ENCODE results near the gene OSBP2. TPM values are rescaled to one million over a fixed set of nuclear protein-coding genes. Genes with fewer than 3 reads are reported as not detected.

The OSBP2 gene
- total RNA-seq, 1 experiment from 2014 or later, result 6.2 TPM

DNA sequence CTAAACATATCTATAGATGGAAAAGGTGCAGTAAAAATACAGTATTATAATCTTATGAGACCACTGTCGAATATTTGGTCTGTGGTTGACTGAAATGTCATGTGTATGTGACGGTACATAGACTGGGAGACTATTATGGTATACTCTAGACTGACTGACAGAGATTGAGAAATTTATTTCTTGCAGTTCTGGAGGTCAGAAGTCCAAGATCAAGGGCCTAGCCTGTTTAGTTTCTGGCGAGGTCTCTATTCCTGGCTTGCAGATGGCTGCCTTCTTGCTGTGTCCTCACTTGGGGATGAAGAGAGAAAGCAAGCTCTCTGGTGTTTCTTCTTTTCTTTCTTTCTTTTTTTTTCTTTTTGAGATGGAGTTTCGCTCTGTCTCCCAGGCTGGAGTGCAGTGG lies 7.3 kb upstream of the OSBP2 start:
- no peak overlapping the region for H3K4me3 ChIP-seq (ENCODE audit: low read depth, low read length)
- no TSS peak for BruUV-seq (replicated peaks)
- Mint-ChIP-seq H3K36me3 (ENCODE audit: insufficient read depth, unreplicated experiment) (no peaks in the 10 kb centered on the region), H3K9me3 (ENCODE audit: unreplicated experiment) (no peaks in the 10 kb centered on the region), H3K27ac (ENCODE audit: unreplicated experiment) (no peak overlapping the region), H3K4me1 (ENCODE audit: low read depth, unreplicated experiment) (no peaks in the 10 kb centered on the region), H3K4me3 (ENCODE audit: unreplicated experiment) (no peak overlapping the region), H3K27me3 (ENCODE audit: insufficient read depth, unreplicated experiment) (no peaks in the 10 kb centered on the region)
- no peaks in the 10 kb centered on the region for H3K36me3 ChIP-seq (ENCODE audit: control insufficient read depth, insufficient read depth, low read length)
- ChIA-PET POLR2A (no interaction called here), CTCF (no interaction called here)
- no peaks in the 10 kb centered on the region for H3K9me3 ChIP-seq
- H3K27me3 ChIP-seq (replicated peaks; ENCODE audit: control insufficient read depth, insufficient read depth, low read length), result no peaks in the 10 kb centered on the region
- intact Hi-C loops (cut with micrococcal nuclease; ENCODE audit: unreplicated experiment), result no loop called here
- H3K4me1 ChIP-seq, result no peaks in the 10 kb centered on the region
- TF ChIP-seq, protein P1, sequence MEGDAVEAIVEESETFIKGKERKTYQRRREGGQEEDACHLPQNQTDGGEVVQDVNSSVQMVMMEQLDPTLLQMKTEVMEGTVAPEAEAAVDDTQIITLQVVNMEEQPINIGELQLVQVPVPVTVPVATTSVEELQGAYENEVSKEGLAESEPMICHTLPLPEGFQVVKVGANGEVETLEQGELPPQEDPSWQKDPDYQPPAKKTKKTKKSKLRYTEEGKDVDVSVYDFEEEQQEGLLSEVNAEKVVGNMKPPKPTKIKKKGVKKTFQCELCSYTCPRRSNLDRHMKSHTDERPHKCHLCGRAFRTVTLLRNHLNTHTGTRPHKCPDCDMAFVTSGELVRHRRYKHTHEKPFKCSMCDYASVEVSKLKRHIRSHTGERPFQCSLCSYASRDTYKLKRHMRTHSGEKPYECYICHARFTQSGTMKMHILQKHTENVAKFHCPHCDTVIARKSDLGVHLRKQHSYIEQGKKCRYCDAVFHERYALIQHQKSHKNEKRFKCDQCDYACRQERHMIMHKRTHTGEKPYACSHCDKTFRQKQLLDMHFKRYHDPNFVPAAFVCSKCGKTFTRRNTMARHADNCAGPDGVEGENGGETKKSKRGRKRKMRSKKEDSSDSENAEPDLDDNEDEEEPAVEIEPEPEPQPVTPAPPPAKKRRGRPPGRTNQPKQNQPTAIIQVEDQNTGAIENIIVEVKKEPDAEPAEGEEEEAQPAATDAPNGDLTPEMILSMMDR (IDR thresholded peaks at IDR 0.05; ENCODE audit: insufficient read depth in 1 of 2, low read depth in 1 of 2, low read length in 1 of 2, severe bottlenecking in 1 of 2, unreplicated experiment in 1 of 2), result no peak
- DNase-seq, result no peak

DNA sequence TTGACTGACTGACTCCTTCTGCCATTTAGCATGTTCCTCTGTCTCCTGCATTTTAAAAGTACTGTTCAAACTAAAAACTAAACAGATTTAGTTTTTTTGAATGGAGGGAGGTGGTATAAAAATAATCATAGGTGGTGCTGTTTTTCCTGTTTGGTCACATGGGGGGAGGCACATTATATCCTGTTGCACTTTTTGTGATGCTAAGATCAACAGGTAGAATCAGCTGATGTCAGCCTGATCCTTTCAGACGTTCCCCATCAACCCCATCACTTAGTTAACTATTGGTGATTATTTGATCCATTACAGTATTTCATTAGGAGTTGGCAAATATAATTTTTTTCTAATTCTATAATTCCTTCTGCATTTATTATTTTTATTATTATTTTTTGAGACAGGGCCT lies 5.1 kb upstream of the OSBP2 start:
- Histone ChIP-seq H3K4me3 (ENCODE audit: low read depth, low read length) (no peak overlapping the region), H3K9me3 (no peaks in the 10 kb centered on the region), H3K36me3 (ENCODE audit: control insufficient read depth, insufficient read depth, low read length) (no peaks in the 10 kb centered on the region), H3K27me3 (replicated peaks; ENCODE audit: control insufficient read depth, insufficient read depth, low read length) (no peaks in the 10 kb centered on the region), H3K4me1 (no peaks in the 10 kb centered on the region)
- CTCF ChIA-PET, result no interaction called here
- no peak for DNase-seq
- H3K9me3 Mint-ChIP-seq (ENCODE audit: unreplicated experiment), result no peaks in the 10 kb centered on the region
- POLR2A ChIA-PET, result no interaction called here
- no peak overlapping the region for H3K27ac Mint-ChIP-seq (ENCODE audit: unreplicated experiment)
- no peaks in the 10 kb centered on the region for H3K4me1 Mint-ChIP-seq (ENCODE audit: low read depth, unreplicated experiment)
- TF ChIP-seq, protein P1 (IDR thresholded peaks at IDR 0.05; ENCODE audit: insufficient read depth in 1 of 2, low read depth in 1 of 2, low read length in 1 of 2, severe bottlenecking in 1 of 2, unreplicated experiment in 1 of 2), result no peak
- no peaks in the 10 kb centered on the region for H3K36me3 Mint-ChIP-seq (ENCODE audit: insufficient read depth, unreplicated experiment)
- no TSS peak for BruUV-seq (replicated peaks)
- H3K4me3 Mint-ChIP-seq (ENCODE audit: unreplicated experiment), result no peak overlapping the region
- no peaks in the 10 kb centered on the region for H3K27me3 Mint-ChIP-seq (ENCODE audit: insufficient read depth, unreplicated experiment)
- intact Hi-C loops (cut with micrococcal nuclease; ENCODE audit: unreplicated experiment), result no loop called here

DNA sequence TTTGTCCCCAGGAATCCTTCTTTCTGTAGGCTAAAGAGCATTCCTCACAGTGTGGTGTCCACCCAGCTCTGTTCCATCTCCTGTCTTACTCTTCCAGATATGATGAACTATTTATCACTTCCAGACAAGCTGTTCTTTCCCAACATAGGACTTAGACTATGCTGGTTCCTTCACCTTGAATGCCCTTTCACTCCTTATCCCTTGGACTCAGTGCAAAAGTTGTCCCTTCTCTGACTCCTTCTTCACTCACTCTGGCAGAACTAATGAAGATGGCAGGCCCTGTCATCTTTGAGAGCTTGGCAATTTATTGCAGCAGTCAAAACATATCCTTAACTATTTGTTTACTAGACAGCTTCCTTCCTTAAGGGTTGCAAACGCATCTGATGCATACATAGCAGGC lies 3.5 kb upstream of the OSBP2 start:
- intact Hi-C loops (cut with micrococcal nuclease; ENCODE audit: unreplicated experiment), result no loop called here
- Mint-ChIP-seq H3K36me3 (ENCODE audit: insufficient read depth, unreplicated experiment) (no peaks in the 10 kb centered on the region), H3K4me1 (ENCODE audit: low read depth, unreplicated experiment) (no peaks in the 10 kb centered on the region), H3K27ac (ENCODE audit: unreplicated experiment) (no peak overlapping the region), H3K9me3 (ENCODE audit: unreplicated experiment) (no peaks in the 10 kb centered on the region), H3K27me3 (ENCODE audit: insufficient read depth, unreplicated experiment) (no peaks in the 10 kb centered on the region), H3K4me3 (ENCODE audit: unreplicated experiment) (no peak overlapping the region)
- TF ChIP-seq, protein P1 (IDR thresholded peaks at IDR 0.05; ENCODE audit: insufficient read depth in 1 of 2, low read depth in 1 of 2, low read length in 1 of 2, severe bottlenecking in 1 of 2, unreplicated experiment in 1 of 2), result no peak
- Histone ChIP-seq H3K9me3 (no peaks in the 10 kb centered on the region), H3K27me3 (replicated peaks; ENCODE audit: control insufficient read depth, insufficient read depth, low read length) (no peaks in the 10 kb centered on the region), H3K4me1 (0 out of 2 replicates have a peak, but pooled peaks cover 4% of the 10 kb centered on the region), H3K4me3 (ENCODE audit: low read depth, low read length) (no peak overlapping the region), H3K36me3 (ENCODE audit: control insufficient read depth, insufficient read depth, low read length) (no peaks in the 10 kb centered on the region)
- DNase-seq, result no peak
- BruUV-seq (replicated peaks), result no TSS peak
- CTCF ChIA-PET, result no interaction called here
- POLR2A ChIA-PET, result no interaction called here
